ENCODE measurements around the gene SPIRE1.
A peak's percentile ranks its signal among the peaks of the same experiment; 100 is the strongest.

Gene SPIRE1

DNA sequence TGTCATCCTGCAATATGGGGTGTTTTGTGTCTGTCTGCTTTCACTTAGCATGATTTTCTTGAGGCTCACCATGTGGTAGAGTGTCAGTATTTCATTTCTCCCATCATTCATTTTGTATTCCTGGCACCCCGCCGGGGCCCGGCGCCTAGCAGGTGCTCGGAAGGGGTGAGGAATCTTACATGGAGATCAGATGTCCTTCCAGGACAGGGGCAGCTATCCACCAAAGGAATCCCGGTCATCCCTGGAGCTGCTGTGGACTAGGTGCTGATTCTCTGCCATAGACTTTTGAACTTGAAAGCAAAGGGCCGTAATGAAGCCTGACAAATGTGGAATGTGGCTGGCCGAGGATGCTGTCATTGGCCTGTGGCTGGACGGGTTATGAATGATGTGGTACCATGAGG is 247.8 kb downstream of the SPIRE1 start:
- Histone ChIP-seq H3K27ac (no peak overlapping the region), H3K36me3 (ENCODE audit: control insufficient read depth, insufficient read depth, low read length) (no peaks in the 10 kb centered on the region), H3K9me3 (ENCODE audit: control insufficient read depth, low read length) (no peaks in the 10 kb centered on the region), H2AFZ (no peak overlapping the region), H3K4me2 (ENCODE audit: low read length) (no peak overlapping the region), H3K27me3 (ENCODE audit: control insufficient read depth, insufficient read depth, low read length) (no peaks in the 10 kb centered on the region), H3K79me2 (no peaks in the 10 kb centered on the region), H3K4me1 (peaks cover 3% of the 10 kb centered on the region), H3K4me3 (ENCODE audit: low read depth, low read length) (no peak overlapping the region), H3K9ac (no peak overlapping the region)
- TF ChIP-seq, protein P1, sequence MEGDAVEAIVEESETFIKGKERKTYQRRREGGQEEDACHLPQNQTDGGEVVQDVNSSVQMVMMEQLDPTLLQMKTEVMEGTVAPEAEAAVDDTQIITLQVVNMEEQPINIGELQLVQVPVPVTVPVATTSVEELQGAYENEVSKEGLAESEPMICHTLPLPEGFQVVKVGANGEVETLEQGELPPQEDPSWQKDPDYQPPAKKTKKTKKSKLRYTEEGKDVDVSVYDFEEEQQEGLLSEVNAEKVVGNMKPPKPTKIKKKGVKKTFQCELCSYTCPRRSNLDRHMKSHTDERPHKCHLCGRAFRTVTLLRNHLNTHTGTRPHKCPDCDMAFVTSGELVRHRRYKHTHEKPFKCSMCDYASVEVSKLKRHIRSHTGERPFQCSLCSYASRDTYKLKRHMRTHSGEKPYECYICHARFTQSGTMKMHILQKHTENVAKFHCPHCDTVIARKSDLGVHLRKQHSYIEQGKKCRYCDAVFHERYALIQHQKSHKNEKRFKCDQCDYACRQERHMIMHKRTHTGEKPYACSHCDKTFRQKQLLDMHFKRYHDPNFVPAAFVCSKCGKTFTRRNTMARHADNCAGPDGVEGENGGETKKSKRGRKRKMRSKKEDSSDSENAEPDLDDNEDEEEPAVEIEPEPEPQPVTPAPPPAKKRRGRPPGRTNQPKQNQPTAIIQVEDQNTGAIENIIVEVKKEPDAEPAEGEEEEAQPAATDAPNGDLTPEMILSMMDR (IDR thresholded peaks at IDR 0.05) = no peak

DNA sequence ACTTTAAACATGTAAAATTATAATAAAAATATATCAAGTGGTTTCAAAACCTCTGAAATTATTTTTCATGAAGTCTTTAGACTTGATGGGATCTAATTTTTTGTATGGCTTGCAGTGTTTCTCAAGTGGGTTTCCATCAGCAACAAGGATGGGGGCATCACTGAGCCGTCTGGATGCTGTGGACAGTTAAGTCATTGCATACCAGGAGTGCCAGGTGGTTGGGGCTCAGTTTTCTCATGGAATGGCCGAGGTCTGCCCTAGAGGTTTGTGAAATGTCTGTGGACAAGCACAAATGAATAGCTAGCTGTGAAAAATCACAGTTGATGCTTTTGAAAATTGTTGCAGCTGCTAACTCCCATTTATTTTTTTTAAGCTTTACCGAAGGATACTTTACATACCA is 248.4 kb downstream of the SPIRE1 start:
- TF ChIP-seq, protein P1 (IDR thresholded peaks at IDR 0.05) = no peak
- Histone ChIP-seq H3K36me3 (ENCODE audit: control insufficient read depth, insufficient read depth, low read length) (no peaks in the 10 kb centered on the region), H3K27me3 (ENCODE audit: control insufficient read depth, insufficient read depth, low read length) (no peaks in the 10 kb centered on the region)

DNA sequence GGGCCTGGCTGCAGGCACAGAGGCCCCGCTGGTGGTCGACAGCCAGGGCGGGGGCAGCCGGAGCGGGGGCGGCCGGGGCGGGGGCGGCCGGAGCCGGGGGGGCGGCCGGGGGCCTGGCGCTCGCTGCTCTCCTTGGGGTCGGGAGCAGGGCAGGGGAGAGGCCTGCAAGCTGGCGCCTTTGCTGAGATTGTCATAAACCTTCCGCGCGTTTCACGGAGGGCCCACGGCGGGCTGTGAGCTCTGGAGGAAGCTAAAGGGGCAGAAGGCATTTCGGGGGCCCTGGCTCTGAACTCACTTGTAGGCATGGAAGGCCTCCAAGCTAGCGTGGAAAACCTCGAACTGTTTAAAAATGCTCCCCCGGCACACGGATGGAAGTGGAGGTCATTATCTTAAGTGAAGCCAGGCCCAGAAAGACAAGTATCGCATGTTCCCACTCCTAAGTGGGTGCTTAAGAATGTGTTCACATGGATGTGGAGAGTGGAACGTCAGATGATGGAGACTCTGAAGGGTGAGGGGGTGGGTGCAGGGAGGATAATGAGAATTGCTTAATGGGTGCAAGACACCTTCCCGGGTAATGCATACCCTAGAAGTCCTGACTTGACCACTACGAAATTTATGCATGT is 249.5 kb downstream of the SPIRE1 start:
- peak overlapping the region; percentile 58 for H3K4me2 ChIP-seq (ENCODE audit: low read length)
- no peaks in the 10 kb centered on the region for H3K79me2 ChIP-seq
- peak overlapping the region; percentile 97 for H2AFZ ChIP-seq
- no peaks in the 10 kb centered on the region for H3K36me3 ChIP-seq (ENCODE audit: control insufficient read depth, insufficient read depth, low read length)
- no peaks in the 10 kb centered on the region for H3K27me3 ChIP-seq (ENCODE audit: control insufficient read depth, insufficient read depth, low read length)
- H3K4me3 ChIP-seq (ENCODE audit: low read depth, low read length) = peak overlapping the region; percentile 43
- peaks cover 3% of the 10 kb centered on the region for H3K4me1 ChIP-seq
- peak overlapping the region; percentile 52 for H3K27ac ChIP-seq
- no peaks in the 10 kb centered on the region for H3K9me3 ChIP-seq (ENCODE audit: control insufficient read depth, low read length)
- no peak overlapping the region for H3K9ac ChIP-seq
- TF ChIP-seq, protein P1 (IDR thresholded peaks at IDR 0.05) = no peak

More for the DNA sequence above, 248.4 kb downstream of the SPIRE1 start:
- H2AFZ ChIP-seq = no peak overlapping the region
- H3K79me2 ChIP-seq = no peaks in the 10 kb centered on the region
- H3K9me3 ChIP-seq (ENCODE audit: control insufficient read depth, low read length) = no peaks in the 10 kb centered on the region
- H3K4me1 ChIP-seq = peaks cover 3% of the 10 kb centered on the region
- H3K4me2 ChIP-seq (ENCODE audit: low read length) = no peak overlapping the region
- H3K9ac ChIP-seq = no peak overlapping the region
- no peak overlapping the region for H3K4me3 ChIP-seq (ENCODE audit: low read depth, low read length)
- H3K27ac ChIP-seq = no peak overlapping the region

DNA sequence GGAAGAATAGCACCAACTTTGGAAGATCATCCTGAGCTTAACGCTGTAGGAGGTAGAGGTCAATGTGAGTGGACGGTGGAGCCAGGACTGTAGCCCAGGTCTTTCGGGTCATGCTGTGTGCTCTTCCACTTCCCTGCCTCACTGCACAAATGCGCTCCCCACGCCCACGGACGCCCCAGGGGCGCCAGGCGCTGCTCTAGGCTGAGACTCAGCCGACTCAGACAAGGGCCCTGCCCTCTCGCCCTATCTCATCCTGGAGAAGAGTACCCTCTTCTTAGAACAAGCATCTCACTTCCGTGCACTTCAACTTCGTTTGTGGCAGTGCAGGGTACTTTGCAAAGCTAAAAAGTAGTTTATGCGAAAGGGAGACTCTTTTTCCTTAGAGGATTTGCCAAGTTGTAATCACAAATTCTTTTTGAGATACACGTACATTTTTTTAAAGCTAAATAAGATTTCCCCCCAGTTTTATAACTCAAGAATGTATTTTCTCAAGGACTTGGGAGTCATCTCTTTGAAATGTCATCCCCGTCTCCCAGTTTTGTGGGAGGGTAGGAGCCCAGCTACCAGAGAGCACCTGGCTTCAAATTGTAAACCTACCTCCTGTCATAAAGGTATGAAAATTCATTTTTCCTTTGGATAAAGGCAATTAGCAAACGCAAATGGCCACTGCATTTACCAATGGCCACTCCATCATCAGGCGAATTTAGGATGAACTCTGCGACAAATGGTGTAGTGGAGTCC is 251.4 kb downstream of the SPIRE1 start:
- Histone ChIP-seq H3K4me1 (peaks cover 3% of the 10 kb centered on the region), H3K9ac (no peak overlapping the region), H3K27me3 (ENCODE audit: control insufficient read depth, insufficient read depth, low read length) (no peaks in the 10 kb centered on the region), H3K4me3 (ENCODE audit: low read depth, low read length) (no peak overlapping the region), H3K79me2 (no peaks in the 10 kb centered on the region), H3K27ac (no peak overlapping the region), H3K9me3 (ENCODE audit: control insufficient read depth, low read length) (no peaks in the 10 kb centered on the region), H3K4me2 (ENCODE audit: low read length) (no peak overlapping the region), H3K36me3 (ENCODE audit: control insufficient read depth, insufficient read depth, low read length) (no peaks in the 10 kb centered on the region), H2AFZ (no peak overlapping the region)
- TF ChIP-seq, protein P1 (IDR thresholded peaks at IDR 0.05) = no peak
